ENCODE data around the gene WDFY2.

DNA sequence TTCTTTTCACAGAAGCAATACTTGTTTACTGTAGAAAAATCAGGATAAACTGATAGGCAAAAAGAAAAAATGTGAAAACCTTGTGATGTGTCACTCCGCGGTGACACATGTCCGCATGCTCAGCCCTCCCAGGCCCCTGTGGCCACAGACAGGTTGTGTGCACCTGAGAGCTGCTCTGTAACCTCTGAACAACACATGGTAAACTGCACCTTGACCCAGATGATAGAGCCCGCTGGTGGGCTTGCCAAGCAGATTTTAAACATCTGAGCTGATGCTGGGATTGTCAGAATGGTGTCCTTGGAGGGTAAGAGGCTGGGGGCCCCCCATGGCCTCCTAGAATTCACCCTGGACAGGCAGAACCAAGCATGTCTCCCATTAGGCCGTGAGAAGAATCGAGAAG lies 185.9 kb downstream of the WDFY2 start:
- TF ChIP-seq EZH2 (IDR thresholded peaks at IDR 0.05; ENCODE audit: low read length, unreplicated experiment): no peak
- TF ChIP-seq, protein P1, sequence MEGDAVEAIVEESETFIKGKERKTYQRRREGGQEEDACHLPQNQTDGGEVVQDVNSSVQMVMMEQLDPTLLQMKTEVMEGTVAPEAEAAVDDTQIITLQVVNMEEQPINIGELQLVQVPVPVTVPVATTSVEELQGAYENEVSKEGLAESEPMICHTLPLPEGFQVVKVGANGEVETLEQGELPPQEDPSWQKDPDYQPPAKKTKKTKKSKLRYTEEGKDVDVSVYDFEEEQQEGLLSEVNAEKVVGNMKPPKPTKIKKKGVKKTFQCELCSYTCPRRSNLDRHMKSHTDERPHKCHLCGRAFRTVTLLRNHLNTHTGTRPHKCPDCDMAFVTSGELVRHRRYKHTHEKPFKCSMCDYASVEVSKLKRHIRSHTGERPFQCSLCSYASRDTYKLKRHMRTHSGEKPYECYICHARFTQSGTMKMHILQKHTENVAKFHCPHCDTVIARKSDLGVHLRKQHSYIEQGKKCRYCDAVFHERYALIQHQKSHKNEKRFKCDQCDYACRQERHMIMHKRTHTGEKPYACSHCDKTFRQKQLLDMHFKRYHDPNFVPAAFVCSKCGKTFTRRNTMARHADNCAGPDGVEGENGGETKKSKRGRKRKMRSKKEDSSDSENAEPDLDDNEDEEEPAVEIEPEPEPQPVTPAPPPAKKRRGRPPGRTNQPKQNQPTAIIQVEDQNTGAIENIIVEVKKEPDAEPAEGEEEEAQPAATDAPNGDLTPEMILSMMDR (conservative IDR thresholded peaks at IDR 0.05; ENCODE audit: low read depth, low read length): no peak

All from PC-3 (cell line).